ENCODE measurements around the gene DYNC1LI2. TPM values are rescaled to one million over a fixed set of nuclear protein-coding genes. Genes with fewer than 3 reads are reported as not detected.

The DYNC1LI2 gene
- total and polyA plus RNA-seq, 2 of the 8 experiments (the other 6 are each of a cell fraction or from before 2014, with no cell fraction given) = 35.0 to 70.8 TPM

DNA sequence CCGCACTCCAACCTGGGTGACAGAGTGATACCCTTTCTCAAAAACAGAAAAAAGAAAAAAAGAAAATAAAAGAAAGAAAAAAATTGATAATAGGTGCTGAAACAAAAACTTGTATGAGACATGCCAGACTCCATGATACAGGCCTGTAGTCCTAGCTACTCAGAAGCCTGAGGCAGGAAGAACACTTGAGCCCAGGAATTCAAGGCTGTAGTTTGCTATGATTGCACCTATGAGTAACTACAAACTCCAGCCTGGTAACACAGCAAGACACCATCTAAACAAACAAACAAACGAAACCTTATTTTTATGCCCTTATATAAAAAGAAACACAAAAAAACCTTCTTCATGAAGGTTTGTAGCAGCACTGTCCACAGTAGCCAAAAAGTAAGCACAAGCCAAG is 49.9 kb downstream of the DYNC1LI2 start:
- H3K14ac ChIP-seq (ENCODE audit: insufficient read length) = no peak overlapping the region
- no peak overlapping the region for H2BK5ac ChIP-seq (ENCODE audit: low read depth, low read length)
- H2BK20ac ChIP-seq (ENCODE audit: low read length) = no peak overlapping the region
- H3K9me3 ChIP-seq (ENCODE audit: insufficient read depth in 2 of 2, low read depth in 1 of 2, low read length in 1 of 2) = no peaks in the 10 kb centered on the region
- peaks cover 0 to 1% (median 0%) of the 10 kb centered on the region in 4 experiments; a peak in 1 of 7 replicates for H3K27me3 ChIP-seq (replicated peaks in 1 of 4; ENCODE audit: control insufficient read depth in 3 of 4, extremely low read depth in 1 of 4, insufficient read depth in 3 of 4, low read length in 3 of 4)
- H3K23ac ChIP-seq (ENCODE audit: insufficient read length) = no peak overlapping the region
- H2AK5ac ChIP-seq (ENCODE audit: low read depth, low read length) = no peak overlapping the region
- H2AFZ ChIP-seq (ENCODE audit: low read length) = no peak overlapping the region
- WGBS, 2 experiments (ENCODE audit: extremely low coverage in 1 of 2, insufficient coverage in 1 of 2, insufficient read length in 1 of 2, insufficient replicate concordance in 2 of 2, low coverage in 1 of 2, low lambda C conversion rate in 2 of 2, missing lambda C conversion rate in 1 of 2) = 87% methylated on average over 2 of the region's 2 CpGs; no CpG with 5 or more reads in 1 of the 2 experiments
- H3K27ac ChIP-seq (ENCODE audit: low read depth, low read length) = no peak overlapping the region
- peaks cover 0 to 2% (median 2%) of the 10 kb centered on the region in 4 experiments; a peak in 3 of 7 replicates for H3K4me1 ChIP-seq (replicated peaks in 1 of 4; ENCODE audit: control insufficient read depth in 3 of 4, insufficient read depth in 4 of 4, low read length in 3 of 4)
- H3K4me3 ChIP-seq (ENCODE audit: extremely low read depth in 1 of 4, insufficient read depth in 2 of 4, low read depth in 3 of 4, low read length in 4 of 4) = no peak overlapping the region
- no peak overlapping the region for H4K5ac ChIP-seq (ENCODE audit: insufficient read length, low read depth, low read length)
- no peak overlapping the region for H3K9ac ChIP-seq (replicated peaks in 1 of 4; ENCODE audit: extremely low read depth in 1 of 4, low read depth in 3 of 4, low read length in 3 of 4)
- no peak overlapping the region for H3K56ac ChIP-seq (replicated peaks; ENCODE audit: insufficient read length, low read depth, low read length)
- no peak overlapping the region for H4K91ac ChIP-seq (replicated peaks; ENCODE audit: insufficient read length, low read length)
- H2BK120ac ChIP-seq (replicated peaks; ENCODE audit: low read depth, low read length) = no peak overlapping the region
- H3K4me2 ChIP-seq (ENCODE audit: insufficient read depth in 1 of 2, low read depth in 2 of 2, low read length in 2 of 2) = no peak overlapping the region
- DNase-seq (ENCODE audit: low read depth in 1 of 2, low spot score in 2 of 2) (no peak), FAIRE-seq (no peak)
- no peak overlapping the region for H4K8ac ChIP-seq (ENCODE audit: extremely low read depth, insufficient read depth, low read length)
- H3K79me2 ChIP-seq (ENCODE audit: control insufficient read depth in 1 of 2, insufficient read depth in 2 of 2, low read length in 2 of 2) = no peaks in the 10 kb centered on the region
- CTCF ChIA-PET (ENCODE audit: partially characterized antibody) = interaction anchor here (2.0 to 2.9 kb wide), 2 partner anchors 10 to 11 kb away, joined by 4 to 15 read pairs; no protein-coding TSS in a partner anchor
- no peak overlapping the region for H3K18ac ChIP-seq (ENCODE audit: extremely low read depth, low read length)
- no peak overlapping the region for H3K4ac ChIP-seq (replicated peaks; ENCODE audit: insufficient read length, low read depth, low read length)
- H4K20me1 ChIP-seq (replicated peaks in 1 of 2; ENCODE audit: control insufficient read depth in 1 of 2, insufficient read depth in 2 of 2, low read length in 2 of 2) = no peaks in the 10 kb centered on the region
- H2BK12ac ChIP-seq (ENCODE audit: low read depth, low read length) = no peak overlapping the region
- H2BK15ac ChIP-seq (ENCODE audit: low read length) = no peak overlapping the region
- POLR2A ChIA-PET (ENCODE audit: partially characterized antibody) = interaction anchor here (0.7 to 1.3 kb wide), 4 partner anchors 10 to 1906 kb away, joined by 3 to 4 read pairs (median 3); no protein-coding TSS in a partner anchor
- H3K79me1 ChIP-seq (ENCODE audit: low read depth, low read length) = no peaks in the 10 kb centered on the region
- H3K23me2 ChIP-seq (ENCODE audit: low read depth, low read length) = peaks cover 4% of the 10 kb centered on the region; the same call in 1 of the 2 replicates
- no peaks in the 10 kb centered on the region for H3K36me3 ChIP-seq (ENCODE audit: control insufficient read depth in 2 of 4, insufficient read depth in 4 of 4, low read length in 3 of 4)
- TF ChIP-seq YY1 (IDR thresholded peaks at IDR 0.05; ENCODE audit: low read depth, low read length) = no peak
- no peak for TF ChIP-seq JUND (IDR thresholded peaks at IDR 0.05; ENCODE audit: low read length)
- TF ChIP-seq ZNF274 (IDR thresholded peaks at IDR 0.05; ENCODE audit: borderline replicate concordance, extremely low read depth, low read length) = no peak
- TF ChIP-seq POLR2A (IDR thresholded peaks at IDR 0.05; ENCODE audit: control extremely low read depth in 1 of 2, low read depth in 2 of 2, low read length in 2 of 2) = no peak
- TF ChIP-seq BRCA1 (IDR thresholded peaks at IDR 0.05; ENCODE audit: low read depth, low read length) = no peak
- TF ChIP-seq, protein P1, sequence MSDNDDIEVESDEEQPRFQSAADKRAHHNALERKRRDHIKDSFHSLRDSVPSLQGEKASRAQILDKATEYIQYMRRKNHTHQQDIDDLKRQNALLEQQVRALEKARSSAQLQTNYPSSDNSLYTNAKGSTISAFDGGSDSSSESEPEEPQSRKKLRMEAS (IDR thresholded peaks at IDR 0.05) = no peak
- no peak for TF ChIP-seq CEBPB (IDR thresholded peaks at IDR 0.05; ENCODE audit: low read depth, low read length)
- TF ChIP-seq, protein P2, sequence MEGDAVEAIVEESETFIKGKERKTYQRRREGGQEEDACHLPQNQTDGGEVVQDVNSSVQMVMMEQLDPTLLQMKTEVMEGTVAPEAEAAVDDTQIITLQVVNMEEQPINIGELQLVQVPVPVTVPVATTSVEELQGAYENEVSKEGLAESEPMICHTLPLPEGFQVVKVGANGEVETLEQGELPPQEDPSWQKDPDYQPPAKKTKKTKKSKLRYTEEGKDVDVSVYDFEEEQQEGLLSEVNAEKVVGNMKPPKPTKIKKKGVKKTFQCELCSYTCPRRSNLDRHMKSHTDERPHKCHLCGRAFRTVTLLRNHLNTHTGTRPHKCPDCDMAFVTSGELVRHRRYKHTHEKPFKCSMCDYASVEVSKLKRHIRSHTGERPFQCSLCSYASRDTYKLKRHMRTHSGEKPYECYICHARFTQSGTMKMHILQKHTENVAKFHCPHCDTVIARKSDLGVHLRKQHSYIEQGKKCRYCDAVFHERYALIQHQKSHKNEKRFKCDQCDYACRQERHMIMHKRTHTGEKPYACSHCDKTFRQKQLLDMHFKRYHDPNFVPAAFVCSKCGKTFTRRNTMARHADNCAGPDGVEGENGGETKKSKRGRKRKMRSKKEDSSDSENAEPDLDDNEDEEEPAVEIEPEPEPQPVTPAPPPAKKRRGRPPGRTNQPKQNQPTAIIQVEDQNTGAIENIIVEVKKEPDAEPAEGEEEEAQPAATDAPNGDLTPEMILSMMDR (IDR thresholded peaks at IDR 0.05; ENCODE audit: control extremely low read depth in 1 of 3, insufficient read depth in 1 of 3, low read depth in 1 of 3, low read length in 3 of 3) = no peak
- no peak for TF ChIP-seq SIRT6 (IDR thresholded peaks at IDR 0.05; ENCODE audit: low read length)
- no peak for TF ChIP-seq SIX5 (IDR thresholded peaks at IDR 0.05; ENCODE audit: low read depth, low read length)
- no peak for TF ChIP-seq RFX5 (IDR thresholded peaks at IDR 0.05; ENCODE audit: borderline replicate concordance, low read depth, low read length)
